Trophoblast cell (in vitro differentiated cells and primary cell): Measurements from ENCODE around the gene KRT83.

Source experiments
- DNase-seq, 2 donors: peaks; one replicate each; pipeline ENCODE4 v3.0.0-alpha.2; 2016
- H2AFZ ChIP-seq: 2 replicates; pipeline ENCODE4 v1.6.1; 2013; ENCODE audit warnings: low read length, moderate library complexity, mild to moderate bottlenecking; ENCODE audit not compliant: insufficient read depth, poor library complexity
- H2AK5ac ChIP-seq: 2 replicates; pipeline ENCODE4 v1.6.1; 2013; ENCODE audit warnings: mild to moderate bottlenecking, low read length
- H2BK120ac ChIP-seq: 2 replicates; pipeline ENCODE4 v1.6.1; 2013; ENCODE audit warnings: low read length, mild to moderate bottlenecking, moderate library complexity; ENCODE audit not compliant: insufficient read depth, poor library complexity
- H2BK12ac ChIP-seq: 2 replicates; pipeline ENCODE4 v1.6.1; 2013; ENCODE audit warnings: mild to moderate bottlenecking, low read length, moderate library complexity
- H2BK5ac ChIP-seq: 2 replicates; pipeline ENCODE4 v1.6.1; 2013; ENCODE audit warnings: low read length, low read depth, moderate library complexity, mild to moderate bottlenecking; ENCODE audit not compliant: poor library complexity
- H3K14ac ChIP-seq: 2 replicates; pipeline ENCODE4 v1.6.1; 2013; ENCODE audit warnings: mild to moderate bottlenecking, low read length
- H3K18ac ChIP-seq: 2 replicates; pipeline ENCODE4 v1.6.1; 2013; ENCODE audit warnings: mild to moderate bottlenecking, low read length
- H3K23ac ChIP-seq: 2 replicates; pipeline ENCODE4 v1.6.1; 2013; ENCODE audit warnings: low read length
- H3K27ac ChIP-seq: 2 replicates; pipeline ENCODE4 v1.5.1; 2013; ENCODE audit warnings: low read depth, mild to moderate bottlenecking, inconsistent platforms, low read length, moderate library complexity
- H3K27me3 ChIP-seq: 2 replicates; pipeline ENCODE4 v1.6.1; 2013; ENCODE audit warnings: inconsistent platforms, mild to moderate bottlenecking, low read length, moderate library complexity; ENCODE audit not compliant: insufficient read depth
- H3K36me3 ChIP-seq, 2 experiments: 1 replicate in 1 of 2; 2 replicates in 1 of 2; pipeline ENCODE4 v1.6.1; 2013; ENCODE audit warnings: low read length in 2 of 2, mild to moderate bottlenecking in 2 of 2, moderate library complexity in 1 of 2; ENCODE audit not compliant: insufficient read depth in 2 of 2, control insufficient read depth in 1 of 2
- H3K4ac ChIP-seq: 2 replicates; pipeline ENCODE4 v1.6.1; 2013; ENCODE audit warnings: low read depth, mild to moderate bottlenecking, low read length, moderate library complexity
- H3K4me1 ChIP-seq, 2 experiments: 1 replicate in 1 of 2; 2 replicates in 1 of 2; pipeline ENCODE4 v1.6.1; 2013; ENCODE audit warnings: low read length in 2 of 2, mild to moderate bottlenecking in 2 of 2, moderate library complexity in 1 of 2; ENCODE audit not compliant: insufficient read depth in 2 of 2, control insufficient read depth in 1 of 2
- H3K4me2 ChIP-seq: 2 replicates; pipeline ENCODE4 v1.6.1; 2013; ENCODE audit warnings: inconsistent platforms, mild to moderate bottlenecking, low read length, moderate library complexity
- H3K4me3 ChIP-seq: 2 replicates; pipeline ENCODE4 v1.5.1; 2013; ENCODE audit warnings: mild to moderate bottlenecking, low read depth, low read length, inconsistent platforms
- H3K79me1 ChIP-seq: one replicate; pipeline ENCODE4 v1.6.1; 2013; ENCODE audit warnings: low read length
- H3K79me2 ChIP-seq: 2 replicates; pipeline ENCODE4 v1.6.1; 2013; ENCODE audit warnings: low read length, mild to moderate bottlenecking; ENCODE audit not compliant: control insufficient read depth, insufficient read depth, poor library complexity
- H3K9ac ChIP-seq: 2 replicates; pipeline ENCODE4 v1.6.1; 2013; ENCODE audit warnings: mild to moderate bottlenecking, low read length
- H3K9me3 ChIP-seq: 2 replicates; pipeline ENCODE4 v1.6.1; 2013; ENCODE audit warnings: low read depth, mild to moderate bottlenecking, control low read depth, inconsistent platforms, low read length; ENCODE audit not compliant: insufficient read depth
- H4K12ac ChIP-seq: 2 replicates; pipeline ENCODE4 v1.6.1; 2013; ENCODE audit warnings: low read depth, mild to moderate bottlenecking, low read length, moderate library complexity
- H4K8ac ChIP-seq: 2 replicates; pipeline ENCODE4 v1.6.1; 2013; ENCODE audit warnings: low read depth, mild to moderate bottlenecking, low read length, moderate library complexity
- H4K91ac ChIP-seq: one replicate; pipeline ENCODE4 v1.6.1; 2013; ENCODE audit warnings: low read depth, mild to moderate bottlenecking, low read length, moderate library complexity
- WGBS: extraction: QIAGEN DNeasy Blood & Tissue Kit; methylation state at CpG from one replicate; pipeline ENCODE4 v1.1.7; 2013; ENCODE audit warnings: missing lambda C conversion rate; ENCODE audit not compliant: insufficient read length, insufficient coverage; ENCODE audit errors: extremely low coverage; 5-methylcytosine and 5-hydroxymethylcytosine counted together

Gene KRT83

DNA sequence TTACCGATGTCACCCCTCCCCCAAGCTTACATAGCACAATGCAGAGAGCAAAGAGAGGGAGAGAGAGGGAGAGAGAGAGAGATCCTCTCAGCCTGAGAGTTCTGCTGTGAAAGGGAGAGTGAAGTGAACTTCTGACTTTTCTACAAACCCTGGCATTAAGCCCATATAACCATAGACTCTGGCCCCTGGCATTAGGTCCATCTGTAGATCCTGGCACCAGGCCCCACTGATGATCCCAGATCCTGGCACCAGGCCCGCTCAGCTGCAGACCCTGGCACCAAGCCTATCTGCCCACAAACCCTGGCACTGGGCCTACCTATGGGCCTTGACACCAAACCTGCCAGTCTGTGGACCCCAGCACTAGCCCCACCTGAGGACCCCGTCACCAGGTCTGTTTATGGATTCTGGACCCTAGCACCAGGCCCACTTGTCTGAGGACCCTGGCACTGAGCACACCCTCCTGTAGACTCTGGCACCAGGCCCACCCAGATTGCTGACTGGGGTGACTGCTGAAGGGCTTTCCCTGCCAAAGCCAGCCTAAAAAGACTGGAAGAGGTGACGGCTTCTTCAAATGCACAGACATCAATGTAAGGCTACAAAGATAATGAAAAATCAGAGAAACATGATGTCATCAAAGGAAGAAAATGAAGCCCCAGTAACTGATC, 14.5 kb upstream of the KRT83 start:
- peaks cover 3 to 4% of the 10 kb centered on the region in 2 experiments for H3K4me1 ChIP-seq
- H3K4me3 ChIP-seq, result no peak overlapping the region
- H4K12ac ChIP-seq, result no peak overlapping the region
- DNase-seq, result no peak
- H3K36me3 ChIP-seq, result no peaks in the 10 kb centered on the region
- no peak overlapping the region for H2AK5ac ChIP-seq
- H4K8ac ChIP-seq, result no peak overlapping the region
- no peaks in the 10 kb centered on the region for H3K79me2 ChIP-seq
- no peak overlapping the region for H3K23ac ChIP-seq
- no peaks in the 10 kb centered on the region for H3K27me3 ChIP-seq
- H3K18ac ChIP-seq, result no peak overlapping the region
- no peak overlapping the region for H3K4me2 ChIP-seq
- no peak overlapping the region for H4K91ac ChIP-seq
- no peaks in the 10 kb centered on the region for H3K79me1 ChIP-seq
- no peak overlapping the region for H2BK12ac ChIP-seq
- peaks cover 3% of the 10 kb centered on the region for H3K9me3 ChIP-seq
- H3K4ac ChIP-seq, result no peak overlapping the region
- no peak overlapping the region for H3K27ac ChIP-seq
- H2BK5ac ChIP-seq, result no peak overlapping the region
- H2AFZ ChIP-seq, result no peak overlapping the region
- WGBS, result no CpG with 5 or more reads among the region's 4 CpGs
- H3K9ac ChIP-seq, result no peak overlapping the region
- H3K14ac ChIP-seq, result no peak overlapping the region
- H2BK120ac ChIP-seq, result no peak overlapping the region

- Histone ChIP-seq H2AK5ac (no peak overlapping the region), H4K8ac (no peak overlapping the region), H3K18ac (no peak overlapping the region), H3K14ac (no peak overlapping the region), H2BK12ac (no peak overlapping the region), H3K4me1 (peaks cover 3 to 4% of the 10 kb centered on the region in 2 experiments), H3K79me1 (no peaks in the 10 kb centered on the region), H2BK120ac (no peak overlapping the region), H3K4me3 (no peak overlapping the region), H3K4ac (no peak overlapping the region), H2AFZ (no peak overlapping the region), H4K12ac (no peak overlapping the region), H4K91ac (no peak overlapping the region), H2BK5ac (no peak overlapping the region), H3K9me3 (peaks cover 3% of the 10 kb centered on the region), H3K27me3 (no peaks in the 10 kb centered on the region), H3K79me2 (no peaks in the 10 kb centered on the region), H3K9ac (no peak overlapping the region), H3K27ac (no peak overlapping the region), H3K36me3 (no peaks in the 10 kb centered on the region), H3K4me2 (no peak overlapping the region), H3K23ac (no peak overlapping the region)
- WGBS, result no CpG with 5 or more reads among the region's 3 CpGs
- DNase-seq, result no peak
Observed at GRCh38 chr12:52334185-52334584, 13.0 kb upstream of the KRT83 start.

DNA sequence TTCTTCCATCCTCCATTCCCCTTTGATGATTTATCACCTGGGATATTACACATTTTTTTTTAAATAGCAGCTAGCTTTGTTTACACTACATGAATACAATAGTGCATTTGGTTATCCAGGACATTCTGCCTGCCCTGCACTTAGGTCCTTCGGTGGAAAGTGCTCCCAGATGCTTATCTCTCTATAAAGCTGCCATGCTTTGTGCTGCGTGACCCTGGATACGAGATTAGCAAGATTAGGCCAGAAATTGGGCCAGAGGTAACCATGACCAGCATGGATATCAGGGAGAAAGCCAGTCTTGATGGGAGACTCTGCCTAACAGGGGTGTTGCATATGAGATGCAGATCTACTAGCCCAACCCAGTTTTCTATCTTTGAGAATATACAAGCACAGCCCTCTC, 12.1 kb upstream of the KRT83 start:
- Histone ChIP-seq H3K4me2 (no peak overlapping the region), H4K8ac (no peak overlapping the region), H2BK12ac (no peak overlapping the region), H3K79me2 (no peaks in the 10 kb centered on the region), H4K12ac (no peak overlapping the region), H3K27ac (no peak overlapping the region), H3K4ac (no peak overlapping the region), H3K36me3 (no peaks in the 10 kb centered on the region), H4K91ac (no peak overlapping the region), H2AFZ (no peak overlapping the region), H3K4me1 (peaks cover 3 to 4% of the 10 kb centered on the region in 2 experiments), H3K9ac (peak overlapping the region; percentile 59), H3K9me3 (peaks cover 3% of the 10 kb centered on the region), H3K27me3 (no peaks in the 10 kb centered on the region), H2BK120ac (no peak overlapping the region), H3K4me3 (no peak overlapping the region), H3K18ac (no peak overlapping the region), H2BK5ac (no peak overlapping the region), H3K79me1 (no peaks in the 10 kb centered on the region), H2AK5ac (no peak overlapping the region), H3K23ac (no peak overlapping the region), H3K14ac (no peak overlapping the region)
- DNase-seq, result no peak
- WGBS, result no CpG with 5 or more reads among the region's 3 CpGs

- Histone ChIP-seq H3K4ac (no peak overlapping the region), H2BK12ac (no peak overlapping the region), H3K36me3 (no peaks in the 10 kb centered on the region), H3K4me2 (no peak overlapping the region), H3K27me3 (no peaks in the 10 kb centered on the region), H3K9me3 (peaks cover 3% of the 10 kb centered on the region), H3K27ac (no peak overlapping the region), H3K4me1 (peaks cover 0 to 4% of the 10 kb centered on the region in 2 experiments), H2BK5ac (no peak overlapping the region), H3K14ac (no peak overlapping the region), H3K9ac (no peak overlapping the region), H2BK120ac (no peak overlapping the region), H3K79me2 (no peaks in the 10 kb centered on the region), H2AFZ (no peak overlapping the region), H3K79me1 (no peaks in the 10 kb centered on the region), H4K12ac (no peak overlapping the region), H4K91ac (no peak overlapping the region), H2AK5ac (no peak overlapping the region), H4K8ac (no peak overlapping the region), H3K4me3 (no peak overlapping the region), H3K18ac (no peak overlapping the region), H3K23ac (no peak overlapping the region)
- no peak for DNase-seq
- no CpG with 5 or more reads among the region's 1 CpG for WGBS
Observed at GRCh38 chr12:52332381-52332780, 11.2 kb upstream of the KRT83 start.
